ENCODE measurements around the gene MGRN1.
A peak's percentile ranks its signal among the peaks of the same experiment; 100 is the strongest.

MGRN1 gene

DNA sequence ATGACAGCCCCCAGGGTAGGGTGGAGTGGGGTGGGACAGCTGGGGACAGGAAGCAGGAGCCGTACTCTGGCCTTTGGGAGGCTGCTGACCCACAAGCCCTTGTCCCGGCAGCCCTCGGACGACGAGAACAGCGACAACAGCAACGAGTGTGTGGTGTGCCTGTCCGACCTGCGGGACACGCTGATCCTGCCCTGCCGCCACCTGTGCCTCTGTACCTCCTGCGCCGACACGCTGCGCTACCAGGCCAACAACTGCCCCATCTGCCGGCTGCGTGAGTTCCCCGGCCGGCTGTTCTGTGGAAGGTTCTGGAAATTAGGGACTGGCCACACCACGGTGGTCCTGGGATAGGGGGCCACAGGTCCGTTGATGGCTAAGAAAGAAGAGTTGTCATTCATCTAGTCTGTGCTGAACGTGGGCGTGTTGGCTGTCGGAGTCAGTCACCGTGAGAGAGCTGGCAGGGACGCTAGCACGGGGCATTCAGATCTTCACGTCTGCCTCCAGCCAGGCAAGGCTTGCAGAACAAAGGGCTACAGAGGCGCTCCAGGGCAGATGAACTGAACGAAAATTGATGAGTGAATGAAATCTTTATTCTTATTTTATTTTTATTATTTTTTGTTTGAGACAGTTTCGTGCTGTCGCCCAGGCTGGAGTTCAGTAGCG lies 48.9 kb downstream of the MGRN1 start:
- DNase-seq (ENCODE audit: low read depth in 1 of 2, low spot score in 1 of 2): no peak

DNA sequence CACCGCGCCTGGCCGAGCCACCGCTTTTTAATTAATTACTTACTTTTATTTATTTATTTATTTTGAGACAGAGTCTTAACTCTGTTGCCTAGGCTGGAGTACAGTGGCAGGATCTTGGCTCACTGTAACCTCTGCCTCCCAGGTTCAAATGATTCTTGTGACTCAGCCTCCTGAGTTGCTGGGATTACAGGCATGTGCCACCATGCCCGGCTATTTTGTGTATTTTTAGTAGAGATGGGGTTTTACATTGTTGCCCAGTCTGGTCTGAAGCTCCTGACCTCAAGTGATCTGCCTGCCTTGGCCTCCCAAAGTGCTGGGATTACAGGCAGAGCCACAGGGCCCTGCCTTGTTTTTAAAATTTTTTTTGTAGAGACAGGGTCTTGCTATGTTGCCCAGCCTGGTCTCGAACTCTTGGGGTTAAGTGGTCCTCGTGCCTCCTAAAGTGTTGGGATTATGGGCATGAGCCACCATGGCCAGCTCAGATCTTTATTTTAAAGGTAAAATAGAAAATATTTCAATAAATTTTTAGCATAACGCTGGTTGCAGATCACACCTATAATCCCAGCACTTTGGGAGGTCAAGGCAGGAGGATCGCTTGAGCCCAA lies 50.4 kb downstream of the MGRN1 start:
- DNase-seq (ENCODE audit: low read depth in 1 of 2, low spot score in 1 of 2): no peak

DNA sequence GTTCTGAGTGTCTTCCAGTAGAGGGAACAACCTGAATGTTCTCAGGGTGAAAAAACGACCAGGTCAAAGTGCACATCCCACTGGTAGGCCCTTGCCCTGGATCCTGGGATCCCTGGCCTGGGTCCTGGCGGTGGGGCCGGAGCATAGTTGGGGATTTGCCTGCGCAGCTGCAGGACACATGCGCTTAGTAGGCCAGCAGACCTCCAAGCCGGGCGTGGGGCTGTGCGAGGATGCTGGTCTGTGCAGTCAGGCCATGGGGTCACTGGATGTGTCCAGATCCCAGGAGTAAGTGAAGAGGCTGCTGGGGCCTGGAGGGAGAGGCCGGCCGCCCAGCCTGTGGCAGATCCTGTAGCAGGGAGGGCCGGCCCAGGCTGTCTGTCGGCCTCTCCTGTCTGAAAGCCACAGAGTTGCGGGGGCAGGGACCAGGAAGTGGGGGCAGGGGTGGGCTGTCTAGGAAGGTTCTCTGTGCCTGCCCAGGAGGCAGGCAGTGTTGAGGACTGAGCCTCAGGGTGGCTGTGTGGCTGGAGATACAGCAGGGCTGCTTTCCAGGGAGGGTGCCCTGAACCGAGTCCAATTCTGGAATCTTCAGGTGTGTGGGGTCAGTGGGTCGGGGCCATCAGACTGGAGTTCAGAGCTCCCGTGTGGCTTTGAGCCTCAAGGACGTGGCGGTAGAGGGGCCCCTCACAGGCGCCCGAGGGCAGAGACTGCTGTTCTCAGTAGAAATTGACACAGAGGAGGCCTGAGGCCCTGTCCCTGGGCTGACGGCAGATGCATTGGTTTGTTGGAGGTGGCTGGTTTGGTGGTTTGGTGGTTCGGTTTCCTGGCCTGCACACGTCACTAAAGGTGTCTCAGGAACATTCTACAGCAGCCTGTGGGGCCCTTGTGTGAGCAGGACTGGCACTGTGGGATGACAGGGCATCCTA lies 51.5 kb downstream of the MGRN1 start:
- DNase-seq (ENCODE audit: low read depth in 1 of 2, low spot score in 1 of 2): peak; percentile 34 to 43

DNA sequence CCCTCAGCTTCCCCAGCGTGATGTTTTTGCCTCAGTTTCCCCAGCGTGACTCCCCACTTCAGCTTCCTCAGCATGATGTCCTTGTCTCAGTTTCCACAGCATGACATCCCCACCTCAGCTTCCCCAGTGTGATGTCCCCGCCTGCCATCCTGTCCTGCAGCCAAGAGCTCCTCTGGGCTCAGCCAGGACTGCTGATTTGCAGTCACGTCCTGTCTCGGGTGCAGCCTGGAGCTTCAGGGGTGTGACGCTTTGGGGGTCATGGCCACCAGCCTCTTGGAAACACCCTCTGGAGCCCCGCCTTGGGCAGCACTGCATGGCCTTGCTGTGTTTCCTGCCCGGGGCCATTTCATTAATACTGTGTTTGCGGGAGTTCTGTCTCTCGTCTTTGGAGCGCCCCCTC lies 52.2 kb downstream of the MGRN1 start:
- no peak for DNase-seq (ENCODE audit: low read depth in 1 of 2, low spot score in 1 of 2)

DNA sequence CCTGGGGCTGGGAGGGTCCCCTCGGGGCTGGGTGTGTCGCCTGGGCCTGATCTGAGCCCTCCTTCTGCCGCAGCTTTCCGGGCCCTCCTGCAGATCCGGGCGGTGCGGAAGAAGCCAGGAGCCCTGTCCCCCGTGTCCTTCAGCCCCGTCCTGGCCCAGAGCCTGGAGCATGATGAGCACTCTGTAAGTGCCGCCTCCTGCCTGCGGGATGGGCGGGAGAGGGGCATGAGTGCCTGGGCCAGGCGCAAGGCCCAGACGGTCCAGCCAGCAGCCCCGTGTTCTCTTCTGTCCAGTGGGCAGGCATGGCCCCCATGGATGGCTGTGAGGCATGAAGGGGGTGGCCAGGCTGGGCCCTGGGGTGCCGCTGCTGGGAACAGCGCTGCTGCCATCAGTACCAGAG lies 52.8 kb downstream of the MGRN1 start:
- no peak for DNase-seq (ENCODE audit: low read depth in 1 of 2, low spot score in 1 of 2)

DNA sequence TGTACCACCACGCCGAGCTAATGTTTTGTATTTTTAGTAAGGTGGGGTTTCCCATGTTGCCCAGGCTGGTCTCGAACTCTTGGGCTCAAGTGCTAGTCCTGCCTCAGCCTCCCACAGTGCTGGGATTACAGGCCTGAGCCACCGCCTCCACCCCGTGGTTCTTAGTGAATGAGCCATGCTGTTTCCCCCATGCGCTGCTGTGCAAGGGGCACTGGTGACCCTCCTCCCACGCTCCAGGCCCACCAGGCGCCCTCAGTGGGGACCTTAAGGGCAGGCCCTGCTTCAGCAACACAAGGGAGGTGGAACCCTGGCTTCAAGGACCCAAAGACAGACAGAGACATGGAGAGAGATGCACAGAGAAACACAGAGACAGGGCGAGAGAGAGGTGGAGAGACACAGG lies 53.4 kb downstream of the MGRN1 start:
- no peak for DNase-seq (ENCODE audit: low read depth in 1 of 2, low spot score in 1 of 2)

DNA sequence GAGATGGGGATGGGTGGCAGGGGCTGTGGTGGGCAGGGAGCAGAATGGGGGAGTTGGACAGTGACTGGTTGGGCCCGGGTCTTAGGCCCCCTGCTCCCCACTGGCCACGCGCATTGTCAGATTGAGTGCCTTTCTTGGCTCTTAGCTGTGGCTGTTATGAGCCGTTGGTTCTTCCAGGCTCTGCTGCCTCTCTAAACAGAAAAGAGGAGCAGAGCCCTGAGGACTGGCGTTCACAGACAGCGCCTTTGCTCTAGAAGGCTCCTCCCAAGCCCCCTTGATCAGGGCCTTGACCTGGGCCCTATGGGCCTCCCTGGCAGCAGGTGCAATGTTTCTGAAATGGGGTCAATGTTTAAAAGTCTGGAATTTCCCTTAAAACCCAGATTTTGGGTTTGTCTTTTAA lies 54.0 kb downstream of the MGRN1 start:
- DNase-seq (ENCODE audit: low read depth in 1 of 2, low spot score in 1 of 2): no peak

DNA sequence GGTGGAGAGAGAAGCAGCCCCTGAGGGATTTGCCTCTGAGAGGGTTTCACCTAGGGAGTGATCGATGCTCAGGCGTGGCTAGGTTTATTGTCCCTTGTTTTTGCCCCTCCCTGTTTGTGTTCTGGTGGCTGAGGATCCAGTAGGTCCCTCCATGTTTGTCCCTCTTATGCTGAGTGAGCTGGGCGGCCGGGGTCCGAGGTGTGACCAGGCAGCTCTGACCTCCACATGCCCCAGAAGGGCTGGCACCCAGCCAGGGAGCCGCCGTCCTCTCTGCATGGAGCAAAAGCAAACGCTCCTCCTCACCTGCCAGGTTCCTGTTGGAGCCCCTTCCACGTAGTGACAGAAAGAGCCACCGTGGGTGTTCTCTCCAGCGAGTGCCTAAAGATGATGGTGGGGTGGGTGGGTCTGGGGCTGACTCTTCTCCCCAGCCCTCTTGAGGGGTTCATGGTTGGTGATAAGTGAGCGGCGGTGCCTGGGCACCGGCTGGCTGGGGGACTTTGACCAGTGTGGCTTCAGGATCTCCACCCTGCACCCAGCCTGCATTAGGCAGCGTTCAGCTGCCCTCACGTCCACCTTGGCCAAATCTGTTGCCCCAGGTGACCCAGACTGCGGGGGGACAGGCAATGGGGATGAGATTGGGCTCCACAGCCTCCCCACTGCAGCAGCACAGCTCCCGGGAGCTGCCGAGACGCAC lies 54.7 kb downstream of the MGRN1 start:
- DNase-seq (ENCODE audit: low read depth in 1 of 2, low spot score in 1 of 2): no peak

DNA sequence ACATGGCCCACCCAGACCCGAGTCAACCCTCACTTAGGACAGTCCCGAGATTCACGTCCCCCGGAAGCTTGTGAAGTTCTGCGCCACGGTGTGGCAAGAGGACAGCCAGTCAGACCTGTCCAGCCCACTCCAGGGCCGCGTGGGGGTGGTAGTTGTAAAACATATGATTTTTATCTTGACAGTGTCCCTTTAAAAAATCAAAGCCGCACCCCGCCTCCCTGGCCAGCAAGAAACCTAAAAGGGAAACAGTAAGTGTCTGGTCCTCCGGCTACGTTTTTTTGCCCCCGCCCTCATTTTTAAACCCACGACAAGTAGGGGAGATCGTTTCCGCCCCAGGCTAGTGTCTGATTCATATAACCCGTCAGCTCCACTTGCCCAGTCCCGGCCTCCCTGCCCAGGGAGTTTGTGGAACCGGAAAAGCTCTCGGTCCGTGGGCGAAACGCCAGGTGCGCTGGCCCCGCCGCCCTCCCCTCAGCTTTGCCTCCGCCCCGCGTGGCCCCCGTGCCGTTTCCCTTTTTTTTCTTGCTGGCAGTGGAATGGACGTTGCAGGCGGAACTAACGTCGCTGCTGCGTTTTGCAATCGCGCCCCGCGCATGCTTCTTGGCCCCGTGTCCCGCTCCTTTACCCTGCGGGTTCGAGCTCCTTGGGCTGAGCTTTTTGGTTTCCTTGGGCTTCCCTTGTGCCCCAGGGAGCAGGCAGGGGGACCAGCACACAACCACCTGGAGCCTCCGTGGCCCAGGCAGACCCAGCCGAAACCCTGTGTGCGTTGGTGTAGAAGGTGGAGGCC lies 55.4 kb downstream of the MGRN1 start:
- DNase-seq (ENCODE audit: low read depth in 1 of 2, low spot score in 1 of 2): no peak

DNA sequence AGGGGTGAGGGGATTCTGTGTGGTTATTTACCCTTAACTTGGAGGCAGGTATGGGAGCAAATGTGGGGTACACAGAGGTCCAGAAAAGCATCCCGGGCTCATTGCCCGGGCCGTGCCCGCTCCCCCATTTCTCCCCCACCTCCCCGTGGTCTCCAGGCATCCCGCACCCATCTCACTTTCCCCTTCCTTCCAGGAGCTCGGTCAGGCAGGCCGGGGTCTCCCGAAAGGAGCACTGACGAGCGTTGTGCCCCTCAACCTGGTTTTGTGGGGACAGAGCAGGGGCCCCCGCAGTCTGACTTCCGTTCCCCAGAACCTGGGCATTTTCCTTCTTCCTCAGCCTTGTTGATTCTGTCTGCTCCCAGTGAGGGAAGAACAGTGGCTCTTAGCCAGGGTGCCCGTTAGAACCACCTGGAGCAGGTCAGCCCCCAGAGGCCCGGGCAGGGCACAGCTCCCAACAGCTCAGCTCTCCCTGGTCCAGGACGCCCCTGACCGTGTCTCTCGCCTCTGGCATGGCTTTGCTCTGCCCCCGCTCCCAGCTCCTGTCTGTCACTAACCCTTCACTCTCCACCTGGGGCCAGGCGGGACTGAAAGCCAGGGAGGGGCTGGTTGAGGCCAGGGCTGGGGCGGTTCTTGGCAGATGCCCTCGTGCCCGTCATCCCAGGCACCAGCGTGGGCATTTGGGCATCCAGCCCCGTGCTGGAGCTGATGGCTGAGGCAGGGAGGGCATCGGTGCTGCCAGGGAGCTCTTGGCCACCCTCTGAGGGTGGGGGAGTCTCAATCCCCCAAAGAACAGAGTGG lies 56.2 kb downstream of the MGRN1 start:
- no peak for DNase-seq (ENCODE audit: low read depth in 1 of 2, low spot score in 1 of 2)

DNA sequence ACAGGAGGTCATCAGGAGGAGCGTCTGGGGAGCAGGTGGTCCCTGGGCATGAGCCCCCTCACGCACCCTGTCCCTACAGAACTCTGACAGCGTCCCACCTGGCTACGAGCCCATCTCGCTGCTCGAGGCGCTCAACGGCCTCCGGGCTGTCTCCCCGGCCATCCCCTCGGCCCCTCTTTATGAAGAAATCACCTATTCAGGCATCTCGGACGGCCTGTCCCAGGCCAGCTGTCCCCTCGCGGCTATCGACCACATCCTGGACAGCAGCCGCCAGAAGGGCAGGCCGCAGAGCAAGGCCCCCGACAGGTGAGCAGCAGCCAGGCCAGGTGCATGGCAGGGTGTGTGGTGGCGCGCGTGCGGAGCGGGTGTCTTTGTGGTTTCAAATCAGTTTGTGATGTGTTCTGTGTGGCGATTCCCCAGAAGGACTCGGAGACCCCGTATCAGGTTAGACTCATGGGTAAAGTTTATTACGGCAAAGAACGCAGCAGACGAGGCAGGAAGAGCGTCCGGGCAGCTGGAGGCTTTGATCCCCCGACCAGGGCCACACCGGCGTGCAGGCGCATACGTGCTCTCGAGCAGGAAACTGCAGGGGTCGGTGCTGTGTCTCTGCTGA lies 57.0 kb downstream of the MGRN1 start:
- DNase-seq (ENCODE audit: low read depth in 1 of 2, low spot score in 1 of 2): no peak

DNA sequence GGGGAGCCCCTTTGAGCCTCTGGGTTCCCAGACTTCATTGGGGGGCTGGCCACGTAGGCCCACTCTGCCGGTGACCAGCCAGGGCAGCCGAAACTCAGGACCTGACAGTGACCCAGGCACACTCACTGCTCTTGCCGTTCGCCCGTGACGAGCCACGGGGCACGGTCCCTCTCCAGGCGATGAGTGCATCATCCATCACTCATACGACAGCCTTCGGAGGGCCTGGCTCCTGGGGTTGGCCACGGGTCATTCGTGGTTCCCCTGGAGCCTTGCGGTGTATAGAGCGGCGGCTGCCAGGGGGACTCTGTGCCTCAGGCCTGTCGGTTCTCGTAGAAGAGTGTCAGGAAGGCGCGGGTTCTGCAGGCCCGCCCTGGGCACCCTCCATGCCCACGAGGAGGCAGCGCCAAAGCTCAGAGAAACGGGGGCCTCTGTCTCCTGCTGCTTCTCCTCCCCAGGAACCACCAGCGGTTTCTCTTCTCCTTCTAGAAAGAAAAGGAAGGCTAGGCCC lies 57.5 kb downstream of the MGRN1 start:
- no peak for DNase-seq (ENCODE audit: low read depth in 1 of 2, low spot score in 1 of 2)

DNA sequence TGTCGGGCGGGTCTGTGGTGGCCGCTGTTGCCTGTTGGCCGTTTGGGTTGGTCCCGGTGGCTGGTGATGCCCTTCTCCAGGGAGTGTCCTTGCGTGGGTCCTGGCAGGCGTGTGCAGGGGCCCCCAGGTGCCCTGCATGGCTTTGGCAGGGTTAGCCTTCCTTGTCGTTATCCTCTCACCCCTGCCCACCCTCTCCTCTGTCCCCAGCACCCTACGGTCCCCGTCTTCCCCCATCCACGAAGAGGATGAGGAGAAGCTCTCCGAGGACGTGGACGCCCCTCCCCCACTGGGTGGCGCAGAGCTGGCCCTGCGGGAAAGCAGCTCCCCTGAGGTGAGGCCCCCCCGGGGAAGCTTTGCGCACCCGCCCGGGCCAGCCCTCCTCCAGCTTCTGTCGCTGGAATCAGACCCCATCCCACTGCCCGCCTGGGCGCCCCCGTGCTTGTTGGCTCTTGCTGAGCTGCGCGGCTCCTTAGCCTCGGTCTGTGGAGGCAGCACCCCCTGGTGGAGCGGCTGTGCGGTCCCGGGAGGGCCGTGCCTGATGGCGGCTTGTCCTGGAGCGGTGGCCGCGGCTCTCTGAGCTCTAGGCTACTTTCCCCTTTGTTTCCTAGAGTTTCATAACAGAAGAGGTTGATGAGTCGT lies 58.1 kb downstream of the MGRN1 start:
- no peak for DNase-seq (ENCODE audit: low read depth in 1 of 2, low spot score in 1 of 2)

DNA sequence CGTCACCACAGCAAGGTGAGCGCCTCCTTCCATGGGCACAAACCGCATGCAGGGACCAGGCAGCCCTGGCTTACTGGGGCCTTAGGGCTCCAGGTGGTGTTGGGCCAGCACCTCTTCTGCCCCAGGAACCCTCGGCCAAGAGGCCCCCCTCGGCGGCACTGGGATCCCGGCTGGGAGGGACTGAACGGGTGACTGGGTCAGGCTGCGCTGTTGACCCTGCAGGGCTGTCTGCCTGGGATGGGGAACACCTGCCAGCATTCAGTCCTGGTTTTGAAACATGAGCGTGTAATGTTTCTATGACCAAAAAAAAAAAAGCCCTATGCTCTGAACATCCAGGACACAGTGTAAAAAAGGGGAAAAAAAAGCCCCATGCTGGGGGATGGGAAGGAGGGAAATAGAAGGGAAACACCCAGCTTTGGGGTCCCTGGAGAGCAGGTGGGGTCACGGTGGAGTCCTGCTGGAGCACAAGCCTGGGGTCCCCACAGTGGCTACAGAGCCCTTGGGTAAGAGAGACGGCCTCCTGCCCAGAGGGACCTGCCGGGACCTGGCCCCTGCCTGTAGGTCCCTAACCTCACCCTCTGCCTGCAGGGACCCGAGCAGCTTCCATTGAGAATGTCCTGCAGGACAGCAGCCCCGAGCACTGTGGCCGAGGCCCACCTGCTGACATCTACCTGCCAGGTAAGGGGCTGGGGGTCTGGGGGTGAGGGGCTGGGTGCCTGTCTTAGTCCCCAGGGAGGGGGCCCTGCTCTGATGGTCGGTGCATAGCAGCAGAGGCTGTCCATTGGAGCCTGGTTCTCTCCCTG lies 58.8 kb downstream of the MGRN1 start:
- DNase-seq (ENCODE audit: low read depth in 1 of 2, low spot score in 1 of 2): no peak

DNA sequence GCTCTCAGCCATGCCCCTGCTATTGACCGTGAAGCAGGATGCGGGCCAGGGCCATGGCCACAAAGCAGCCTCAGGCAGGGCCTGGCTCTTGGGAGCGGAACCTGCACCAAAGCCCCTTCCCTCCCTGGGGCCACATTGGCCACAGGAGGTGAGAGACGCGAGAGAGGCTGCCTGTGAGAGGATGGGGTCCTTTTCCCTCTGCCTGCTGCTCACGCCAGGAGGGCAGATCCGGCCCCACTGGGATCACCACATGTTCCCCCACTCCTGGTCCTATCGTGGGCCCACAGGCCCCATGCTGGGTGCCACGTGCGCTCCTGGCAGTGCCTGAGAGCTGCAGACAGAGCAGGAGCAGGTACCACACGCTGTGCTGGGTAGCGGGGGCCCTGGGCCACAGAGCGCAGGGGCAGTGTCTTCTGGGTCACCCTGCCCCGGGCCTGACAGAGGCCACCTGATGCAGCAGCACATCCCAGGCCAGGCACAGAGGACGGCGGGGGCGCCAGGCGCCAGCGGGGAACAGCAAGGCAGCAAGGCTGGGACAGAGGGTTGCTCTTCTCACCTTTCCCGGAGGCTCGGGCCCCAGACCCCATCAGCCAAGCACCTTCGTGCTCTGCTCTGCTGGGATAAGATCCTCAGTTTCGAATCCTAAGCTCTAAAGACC lies 59.6 kb downstream of the MGRN1 start:
- DNase-seq (ENCODE audit: low read depth in 1 of 2, low spot score in 1 of 2): no peak

DNA sequence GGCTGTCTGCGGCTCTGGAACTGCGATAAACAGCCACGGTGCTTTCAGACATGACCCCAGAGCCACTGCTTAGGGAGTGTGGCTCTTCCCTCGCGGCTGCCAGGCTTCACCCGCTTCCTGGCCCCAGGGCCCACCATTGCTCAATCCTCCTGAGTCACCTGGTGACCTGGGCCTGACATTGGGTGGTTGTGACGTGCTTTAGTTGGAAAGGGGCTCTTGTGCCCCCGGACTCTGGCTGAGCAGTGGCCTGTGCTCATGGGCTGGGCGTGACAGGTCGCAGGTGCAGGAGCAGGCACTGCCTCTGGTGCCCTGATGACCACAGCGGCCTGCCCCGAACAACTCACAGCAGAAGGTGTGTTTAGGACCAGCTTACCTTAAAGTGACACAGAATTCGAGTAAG lies 60.1 kb downstream of the MGRN1 start:
- no peak for DNase-seq (ENCODE audit: low read depth in 1 of 2, low spot score in 1 of 2)

DNA sequence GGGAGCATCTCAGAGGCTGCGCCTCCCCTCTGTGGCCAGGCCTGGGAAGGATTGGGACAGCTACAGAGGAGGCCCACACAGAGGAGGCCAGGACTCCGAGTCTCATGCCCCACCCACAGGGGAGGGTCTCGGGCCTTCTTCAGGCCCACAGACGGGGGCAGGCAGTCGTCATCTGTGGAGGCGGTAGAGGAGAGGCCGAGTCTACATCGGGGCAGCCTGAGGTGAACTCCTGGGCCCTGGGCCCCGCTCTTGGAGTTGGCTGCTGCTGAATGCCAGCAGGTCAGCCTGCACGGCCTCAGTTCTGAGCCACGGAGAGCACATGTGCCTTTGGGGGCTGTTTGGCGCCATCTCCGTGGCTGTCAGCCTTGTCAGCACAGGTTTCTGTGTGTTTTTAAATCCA lies 60.7 kb downstream of the MGRN1 start:
- no peak for DNase-seq (ENCODE audit: low read depth in 1 of 2, low spot score in 1 of 2)

Data from activated T-helper 1 cell treated with anti-CD3 and anti-CD28 coated beads, Interleukin-2, amount 50 U/mL, for 16 hours (primary cell).